PC-3 (cell line): ENCODE data around the gene ALX3. TPM values are rescaled to one million over a fixed set of nuclear protein-coding genes. Genes with fewer than 3 reads are reported as not detected.

Experiments
- ATAC-seq: fragments of 200-7000 bp; cut with Tn5 transposase; 2 replicates; pipeline ENCODE4 v1.9.1; 2020; ENCODE audit warnings: mild to moderate bottlenecking, moderate library complexity
- BruUV-seq: library from RNA; stranded (reverse); fragments of 400-500 nt; replicated peaks from 2 replicates; lab custom pipeline; 2021; lab: Mats Ljungman, UMichigan
- CTCF ChIA-PET: fragments of 300-600 bp; sonication (Branson Sonifier 250); formaldehyde crosslinking; loops from one replicate; lab custom pipeline; 2022; ENCODE audit warnings: antibody characterized with exemption; lab: Charles Lee
- POLR2A ChIA-PET: fragments of 300-600 bp; sonication (Branson Sonifier 250); formaldehyde crosslinking; loops from one replicate; lab custom pipeline; 2022; ENCODE audit warnings: antibody characterized with exemption; ENCODE audit not compliant: unreplicated experiment; lab: Charles Lee
- DNase-seq: peaks from one replicate; pipeline ENCODE4 v3.0.0-alpha.2; 2015
- H2AFZ ChIP-seq: fragments of 300-600 bp; sonication (generic); 2 replicates; pipeline ENCODE4 v1.6.0; 2016; ENCODE audit warnings: antibody characterized with exemption, low read length
- H3F3A ChIP-seq: fragments of 300-600 bp; sonication (generic); one replicate; pipeline ENCODE4 v1.6.0; 2017; ENCODE audit warnings: antibody characterized with exemption, low read length, control low read depth, mild to moderate bottlenecking; ENCODE audit not compliant: unreplicated experiment
- H3K27ac ChIP-seq: fragments of 300-600 bp; sonication (generic); 2 replicates; pipeline ENCODE4 v1.5.1; 2016; ENCODE audit warnings: mild to moderate bottlenecking, low read length
- H3K27me3 ChIP-seq: fragments of 300-600 bp; sonication (generic); 2 replicates; pipeline ENCODE4 v1.6.1; 2016; ENCODE audit warnings: low read length, mixed read lengths
- H3K36me3 ChIP-seq: fragments of 300-600 bp; sonication (generic); 2 replicates; pipeline ENCODE4 v1.6.1; 2016; ENCODE audit warnings: low read depth, mixed run types, low read length, mixed read lengths
- H3K4me1 ChIP-seq: fragments of 300-600 bp; sonication (generic); 2 replicates; pipeline ENCODE4 v1.5.1; 2016; ENCODE audit warnings: low read length; ENCODE audit not compliant: insufficient read depth
- H3K4me2 ChIP-seq: fragments of 300-600 bp; sonication (generic); 2 replicates; pipeline ENCODE4 v1.6.0; 2016; ENCODE audit warnings: low read length
- H3K4me3 ChIP-seq: fragments of 300-600 bp; sonication (generic); 2 replicates; pipeline ENCODE4 v1.5.1; 2016; ENCODE audit warnings: mild to moderate bottlenecking, low read length, mixed read lengths
- H3K79me2 ChIP-seq: fragments of 300-600 bp; sonication (generic); 2 replicates; pipeline ENCODE4 v1.6.1; 2017; ENCODE audit warnings: low read length, mixed read lengths
- H3K9ac ChIP-seq: fragments of 300-600 bp; sonication (generic); 2 replicates; pipeline ENCODE4 v1.6.0; 2016; ENCODE audit warnings: mild to moderate bottlenecking, low read length
- H3K9me2 ChIP-seq: fragments of 300-600 bp; sonication (generic); replicated peaks from 2 replicates; pipeline ENCODE4 v1.6.1; 2016; ENCODE audit warnings: mixed run types, low read length, mixed read lengths
- H3K9me3 ChIP-seq: fragments of 300-600 bp; sonication (generic); 2 replicates; pipeline ENCODE4 v1.6.1; 2016; ENCODE audit warnings: low read length, mixed read lengths
- H4K20me1 ChIP-seq: fragments of 300-600 bp; sonication (generic); 2 replicates; pipeline ENCODE4 v1.6.1; 2016; ENCODE audit warnings: low read length, mixed read lengths
- CTCF ChIP-seq: fragments of 300-600 bp; sonication (generic); conservative IDR thresholded peaks from 2 replicates; pipeline ENCODE4 v1.5.1; 2017; ENCODE audit warnings: antibody characterized with exemption, low read depth, mild to moderate bottlenecking, low read length
- EZH2 ChIP-seq: fragments of 300-600 bp; sonication (generic); IDR thresholded peaks from one replicate; pipeline ENCODE4 v1.6.1; 2017; ENCODE audit warnings: antibody characterized with exemption, mild to moderate bottlenecking, low read length; ENCODE audit not compliant: unreplicated experiment
- EZH2phosphoT487 ChIP-seq: fragments of 300-600 bp; sonication (generic); IDR thresholded peaks from 2 replicates; pipeline ENCODE4 v1.6.1; 2018; ENCODE audit warnings: mild to moderate bottlenecking, antibody characterized with exemption, low read length, borderline replicate concordance
- intact Hi-C: fragments of 100-400 bp; cut with micrococcal nuclease; formaldehyde crosslinking; loops from 2 replicates; pipeline ENCODE4 v1.9.0; 2023
- total RNA-seq: library from RNA; depleted of rRNA; stranded (reverse); fragments of >200 nt; gene quantifications from 2 replicates; pipeline ENCODE4 v1.2.3, GENCODE V29; 2014

The ALX3 gene
- total RNA-seq, 1 experiment from 2014 or later = not detected

GRCh38 chr1:110087812-110088738 is 17.6 kb upstream of the ALX3 start:
- ChIA-PET CTCF (interaction anchor here (0.6 to 1.0 kb wide), 7 partner anchors 14 to 372 kb away, joined by 3 to 4 read pairs (median 3); no protein-coding TSS in a partner anchor), POLR2A (no interaction called here)
- peak; percentile 76 for DNase-seq
- Histone ChIP-seq H3K79me2 (no peaks in the 10 kb centered on the region), H2AFZ (no peak overlapping the region), H3K36me3 (no peaks in the 10 kb centered on the region), H3K9ac (no peak overlapping the region), H3K9me3 (no peaks in the 10 kb centered on the region), H3K4me1 (no peaks in the 10 kb centered on the region), H3F3A (no peaks in the 10 kb centered on the region), H3K4me2 (no peak overlapping the region), H3K27ac (no peak overlapping the region), H3K4me3 (no peak overlapping the region), H3K9me2 (no peaks in the 10 kb centered on the region), H3K27me3 (0 out of 2 replicates have a peak, but pooled peaks cover 5% of the 10 kb centered on the region), H4K20me1 (no peaks in the 10 kb centered on the region)
- intact Hi-C loops = loop anchor here (1.0 to 5.0 kb wide), 3 partner anchors 18 to 529 kb away; no protein-coding TSS in a partner anchor
- TF ChIP-seq EZH2phosphoT487 (no peak), CTCF (peak; percentile 72)
- no TSS peak for BruUV-seq
- peak; percentile 96 for ATAC-seq

GRCh38 chr1:110086961-110087360 is 16.5 kb upstream of the ALX3 start:
- Histone ChIP-seq H3K4me2 (no peak overlapping the region), H3K9ac (no peak overlapping the region), H3K36me3 (no peaks in the 10 kb centered on the region), H3K4me1 (no peaks in the 10 kb centered on the region), H4K20me1 (no peaks in the 10 kb centered on the region), H3K79me2 (no peaks in the 10 kb centered on the region), H2AFZ (no peak overlapping the region), H3K27ac (no peak overlapping the region), H3K9me2 (no peaks in the 10 kb centered on the region), H3F3A (no peaks in the 10 kb centered on the region), H3K27me3 (0 out of 2 replicates have a peak, but pooled peaks cover 5% of the 10 kb centered on the region), H3K4me3 (no peak overlapping the region), H3K9me3 (no peaks in the 10 kb centered on the region)
- no peak for ATAC-seq
- CTCF ChIA-PET = no interaction called here
- intact Hi-C loops = loop anchor here (5.0 kb wide), 1 partner anchor 530 kb away; no protein-coding TSS in a partner anchor
- POLR2A ChIA-PET = no interaction called here
- BruUV-seq = no TSS peak
- DNase-seq = no peak
- TF ChIP-seq EZH2phosphoT487 (no peak), CTCF (no peak), EZH2 (no peak)
